Activated CD4-positive, alpha-beta T cell treated with anti-CD3 and anti-CD28 coated beads for 1 hour (primary cell): ENCODE data around the gene FBXO46.
"Not testable (repeated sequence)": the region's sequence is repeated elsewhere in the genome, so short reads cannot be mapped to it uniquely, and the experiment has no call there.

Source experiments
- DNase-seq: peaks from one replicate; pipeline ENCODE4 v3.0.0-alpha.2; 2020

The FBXO46 gene

DNA sequence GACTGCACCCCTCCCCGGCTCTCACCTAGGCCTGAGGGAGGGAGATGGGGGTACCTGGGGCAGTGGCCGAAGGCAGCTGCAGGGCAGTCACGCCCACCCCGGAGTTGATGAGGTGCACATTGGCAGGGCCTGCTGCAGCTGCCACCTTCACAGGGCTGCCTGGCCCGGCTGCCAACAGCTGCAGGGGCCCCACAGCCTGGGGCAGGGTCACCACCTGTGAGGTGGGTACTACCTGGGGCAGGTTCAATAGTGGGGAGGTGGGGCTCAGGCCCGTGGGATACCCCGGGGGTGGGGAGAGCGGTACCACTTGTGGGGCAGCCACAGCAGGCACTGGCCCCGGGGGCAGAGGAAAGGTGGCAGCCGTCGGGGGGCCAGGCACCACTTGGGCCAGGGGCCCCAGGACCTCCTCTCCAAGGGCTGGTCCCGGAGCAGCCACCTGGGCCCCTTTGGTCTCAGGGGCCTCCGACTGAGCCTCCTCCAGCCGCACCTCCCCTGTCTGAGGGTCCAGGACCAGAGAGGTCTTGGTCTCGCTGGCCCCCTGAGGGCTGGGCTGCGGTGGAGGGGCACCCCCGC lies 35.7 kb upstream of the FBXO46 start:
- no peak for DNase-seq

DNA sequence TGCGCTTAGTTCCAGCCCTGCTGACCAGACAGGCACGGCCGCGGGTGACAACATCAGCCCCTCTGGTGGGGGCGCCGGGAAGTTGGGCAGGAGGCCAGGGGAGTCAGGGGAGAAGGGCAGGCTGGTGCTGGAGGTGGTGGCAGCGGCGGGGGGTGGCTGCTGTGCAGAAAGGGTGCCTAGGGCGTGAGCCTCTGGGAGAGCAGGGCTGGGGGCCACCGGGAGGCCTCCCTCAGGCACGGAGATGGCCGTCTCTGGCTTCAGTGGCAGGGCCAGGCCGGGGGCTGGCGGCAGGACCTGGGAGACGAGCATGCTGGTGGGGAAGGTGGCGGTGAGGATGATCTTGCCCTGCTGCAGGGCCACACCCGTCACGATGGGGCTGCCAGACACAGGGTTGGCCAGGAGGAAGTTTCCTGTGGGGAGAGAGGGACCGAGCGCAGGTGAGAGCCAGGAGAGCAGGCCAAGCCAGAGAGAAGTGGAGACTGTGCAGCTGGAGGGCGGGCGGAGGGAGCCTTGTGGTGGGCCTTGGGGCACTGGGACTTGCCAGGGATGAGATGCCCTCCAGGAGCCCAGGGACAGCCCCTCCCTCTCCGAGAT lies 35.1 kb upstream of the FBXO46 start:
- no peak for DNase-seq

DNA sequence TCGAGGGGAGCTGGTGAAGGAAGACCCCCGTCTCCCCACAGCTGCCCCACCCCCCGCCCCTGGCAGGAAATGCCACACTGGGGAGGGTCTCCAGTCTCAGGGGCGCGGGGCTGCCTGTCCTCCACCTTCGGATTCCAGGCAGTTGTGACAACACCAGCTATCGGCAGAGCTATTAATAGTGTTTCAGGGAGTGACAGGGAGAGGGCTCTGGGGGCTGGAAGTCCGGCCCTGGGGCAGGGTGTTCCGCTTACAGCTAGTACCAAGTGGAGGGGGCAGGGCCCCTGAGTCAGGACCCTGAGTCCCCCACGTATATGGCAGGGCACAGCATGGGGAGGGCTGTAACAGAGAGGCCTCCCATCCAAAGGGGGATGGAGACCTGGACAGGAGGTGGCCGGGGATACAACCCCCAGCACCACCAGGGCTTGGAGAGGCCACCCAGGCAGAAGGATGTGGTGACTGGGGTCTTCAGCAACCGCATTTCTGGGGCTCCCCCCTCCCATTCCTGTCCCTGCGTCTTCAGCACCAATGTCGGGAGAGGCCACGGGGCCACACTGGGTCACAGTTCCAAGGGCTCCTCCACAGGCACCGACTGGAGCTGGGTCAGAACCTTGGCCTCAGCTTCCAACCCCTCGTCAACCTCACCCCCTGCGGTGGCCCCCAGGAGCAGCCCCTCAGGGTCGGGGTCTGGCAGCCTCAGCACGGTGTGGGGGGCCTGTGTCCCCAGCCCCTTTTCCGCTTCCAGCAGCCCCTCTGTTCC lies 34.4 kb upstream of the FBXO46 start:
- no peak for DNase-seq

DNA sequence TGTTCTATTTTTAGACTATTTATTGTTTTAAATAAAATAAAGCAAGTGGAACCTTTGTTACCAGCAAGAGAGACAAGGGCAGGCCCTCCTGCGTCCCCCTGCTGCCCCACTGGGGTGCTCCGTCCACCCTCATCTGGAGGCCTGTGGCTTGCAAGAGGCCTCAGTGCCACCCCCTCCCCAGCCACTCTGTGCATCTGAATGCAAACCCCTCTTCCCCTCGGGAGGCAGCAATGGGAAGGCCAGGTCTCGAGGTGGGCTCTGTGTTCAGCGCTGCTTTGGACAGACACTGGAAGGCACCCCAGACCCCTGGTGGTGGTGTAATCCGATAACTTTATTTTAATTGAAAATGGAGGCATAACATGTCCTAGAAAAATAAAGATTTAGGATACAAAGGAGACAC lies 33.8 kb upstream of the FBXO46 start:
- DNase-seq: no peak

DNA sequence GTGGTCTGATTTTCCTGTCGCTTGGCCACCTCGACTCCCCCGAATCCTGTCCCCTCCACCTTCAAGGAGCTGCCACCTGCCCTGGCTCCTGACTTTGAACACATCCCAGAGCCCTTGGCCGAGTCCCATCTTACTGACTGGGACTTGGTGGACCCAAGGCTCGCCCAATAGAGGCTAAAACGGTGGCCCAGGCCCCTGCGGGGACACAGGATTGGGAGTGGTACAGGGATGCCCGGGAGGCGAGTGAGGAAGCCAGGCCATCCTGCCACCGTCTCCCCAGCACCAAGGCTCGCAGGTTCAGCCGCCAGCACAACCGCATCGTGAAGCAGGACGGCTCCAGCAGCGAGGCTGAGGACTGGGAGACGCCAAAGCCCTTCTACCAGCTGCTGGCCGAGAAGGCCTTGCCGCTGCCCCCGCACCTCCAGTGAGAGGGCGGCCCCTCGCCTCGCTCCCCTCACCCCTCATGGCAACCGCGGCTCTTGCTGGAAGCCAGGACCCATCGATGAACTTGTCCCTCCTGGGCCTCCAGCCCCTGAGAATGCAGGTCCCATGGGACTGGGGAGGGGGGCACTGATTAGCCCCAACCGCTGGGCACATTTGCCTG lies 33.1 kb upstream of the FBXO46 start:
- DNase-seq: no peak

DNA sequence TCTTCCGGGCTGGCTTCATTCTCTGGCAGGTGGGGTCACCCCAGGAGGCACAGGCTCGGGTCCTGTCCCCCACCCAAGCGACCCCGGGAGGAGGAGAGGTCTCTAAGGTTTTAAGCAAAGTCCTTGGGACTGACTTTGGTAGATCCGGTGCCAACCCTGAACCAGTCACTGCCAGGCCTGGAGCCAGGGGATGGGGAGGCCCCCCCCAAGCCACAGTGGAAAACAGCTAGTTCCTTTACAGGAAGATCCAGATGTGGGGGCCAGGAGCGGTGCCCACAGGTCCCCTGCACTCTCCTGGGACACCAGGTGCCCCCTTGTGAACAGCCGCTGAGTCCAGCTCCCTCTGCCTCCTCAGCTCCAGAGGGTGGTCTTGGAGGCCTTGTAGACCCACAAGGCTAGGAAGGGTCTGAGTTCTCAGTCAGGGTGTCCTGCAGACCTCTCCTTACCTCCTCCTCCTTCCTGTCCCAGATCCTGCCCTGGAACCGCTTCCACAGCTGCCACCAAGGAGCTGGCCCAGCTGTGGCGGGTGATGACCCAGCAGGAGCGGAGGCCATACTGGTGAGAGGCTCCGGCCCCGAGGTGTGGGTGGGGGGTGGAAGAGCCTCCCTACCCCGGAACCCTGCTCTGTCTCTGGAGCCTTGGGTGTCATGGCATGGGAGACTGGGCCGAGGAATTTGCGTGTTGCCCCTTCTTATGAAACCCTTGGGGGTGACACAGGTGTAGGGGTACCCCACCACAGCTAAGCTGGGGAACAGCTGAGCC lies 32.4 kb upstream of the FBXO46 start:
- no peak for DNase-seq

DNA sequence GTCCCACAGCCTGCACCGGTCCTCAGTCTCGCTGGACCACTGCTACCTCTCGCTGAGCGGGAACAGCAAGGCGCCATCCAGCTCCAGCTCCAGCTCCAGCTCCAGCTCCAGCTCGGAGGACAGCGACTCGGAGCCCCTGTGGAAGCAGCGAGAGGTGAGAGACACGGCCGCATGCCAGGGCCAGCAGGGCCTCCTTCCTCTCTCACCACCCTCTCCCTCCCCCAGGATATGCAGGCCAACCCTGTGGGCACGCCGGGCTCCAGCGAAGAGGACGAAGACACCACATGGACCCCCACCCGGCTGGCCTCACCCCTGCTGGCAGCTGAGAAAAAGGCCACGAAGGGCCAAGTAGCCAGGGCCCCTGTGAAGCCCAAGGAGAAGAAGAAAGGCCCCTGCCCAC lies 31.0 kb upstream of the FBXO46 start:
- DNase-seq: no peak

DNA sequence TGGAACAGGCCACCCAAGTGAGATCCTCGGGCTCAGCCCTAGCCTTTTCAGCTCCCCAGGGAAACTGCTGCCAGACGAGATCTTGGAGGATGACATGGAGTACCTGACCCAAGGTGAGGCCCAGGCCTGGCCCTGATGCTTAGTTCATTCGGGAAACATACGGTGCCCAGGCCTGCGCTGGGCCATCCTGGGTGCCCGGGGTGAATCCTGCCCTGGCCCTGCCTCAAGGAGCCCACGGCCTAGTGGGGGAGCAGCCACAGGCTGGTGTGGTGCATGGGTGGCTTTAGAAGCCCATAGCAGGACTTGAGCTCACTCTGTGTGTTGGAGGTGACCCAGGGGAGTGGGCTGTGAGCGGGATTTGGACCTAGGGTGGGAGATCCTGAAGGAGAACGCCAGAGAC lies 28.2 kb upstream of the FBXO46 start:
- no peak for DNase-seq

DNA sequence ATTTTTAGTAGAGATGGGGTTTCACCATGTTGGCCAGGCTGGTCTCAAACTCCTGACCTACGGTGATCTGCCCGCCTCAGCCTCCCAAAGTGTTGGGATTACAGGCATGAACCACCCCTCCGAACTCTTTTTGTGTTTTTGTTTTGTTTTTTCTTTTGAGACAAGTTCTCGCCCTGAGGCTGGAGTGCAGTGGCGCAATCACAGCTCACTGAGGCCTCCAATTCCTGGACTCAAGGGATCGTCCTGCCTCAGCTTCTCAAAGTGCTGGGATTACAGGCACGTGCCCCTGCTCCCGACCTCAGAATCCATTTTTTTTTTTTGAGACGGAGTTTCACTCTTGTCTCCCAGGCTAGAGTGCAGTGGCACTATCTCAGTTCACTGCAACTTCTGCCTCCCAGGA lies 27.0 kb upstream of the FBXO46 start:
- no peak for DNase-seq

DNA sequence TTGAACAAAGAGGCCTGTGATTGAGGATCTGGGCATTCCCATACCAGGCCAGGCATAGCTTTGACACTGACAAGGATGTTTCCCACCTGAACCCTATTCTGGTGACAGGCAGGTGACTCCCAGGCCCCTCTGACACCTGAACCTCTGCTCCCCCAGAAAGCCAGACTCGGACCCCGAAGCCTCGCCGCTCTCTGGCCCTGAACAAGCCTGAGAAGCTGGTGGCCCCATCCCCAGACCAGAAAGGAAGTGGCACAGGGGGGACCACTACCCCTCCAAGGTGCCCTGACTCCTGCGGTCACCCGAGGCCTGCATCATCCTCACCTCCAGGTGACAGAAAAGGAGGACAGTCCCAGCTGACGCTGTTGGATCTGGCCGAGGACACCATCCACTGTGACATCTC lies 23.6 kb upstream of the FBXO46 start:
- DNase-seq: no peak

DNA sequence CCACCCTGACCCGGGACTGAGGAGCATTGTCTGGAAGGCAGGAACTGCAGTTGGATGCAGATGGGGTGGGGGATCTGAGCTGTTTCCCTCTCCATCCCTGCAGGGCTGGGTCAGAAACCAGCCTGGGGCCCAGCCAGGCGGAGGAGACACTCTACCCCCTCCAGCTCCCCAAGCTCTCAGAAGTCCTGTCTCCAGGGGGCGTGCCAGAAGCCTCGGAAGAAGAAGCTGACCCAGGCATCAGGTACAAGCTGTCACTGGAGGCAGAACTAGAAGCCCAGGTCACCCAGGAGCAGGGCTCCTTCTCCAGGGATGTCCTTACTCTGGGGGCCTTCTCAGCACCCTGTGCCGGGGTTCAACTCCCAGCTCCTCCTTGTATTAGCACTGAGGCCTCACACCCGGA lies 22.9 kb upstream of the FBXO46 start:
- DNase-seq: no peak

DNA sequence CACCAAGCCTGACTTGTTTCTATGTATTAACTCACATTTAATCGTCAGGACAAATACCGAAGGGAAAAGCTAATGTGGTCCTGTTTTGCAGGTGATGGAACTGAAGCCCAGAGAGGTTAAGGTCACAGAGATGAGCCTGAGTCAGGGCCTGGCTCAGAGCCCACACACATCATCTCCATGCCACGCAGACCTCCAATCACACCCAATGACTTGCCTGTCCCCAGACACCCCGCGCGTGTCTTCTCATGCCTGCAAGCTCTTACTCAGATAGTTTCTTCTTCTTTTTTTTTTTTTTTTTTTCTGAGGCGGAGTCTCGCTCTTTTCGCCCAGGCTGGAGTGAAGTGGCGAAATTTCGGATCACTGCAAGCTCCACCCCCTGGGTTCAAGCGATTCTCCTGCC lies 21.9 kb upstream of the FBXO46 start:
- DNase-seq: no peak

DNA sequence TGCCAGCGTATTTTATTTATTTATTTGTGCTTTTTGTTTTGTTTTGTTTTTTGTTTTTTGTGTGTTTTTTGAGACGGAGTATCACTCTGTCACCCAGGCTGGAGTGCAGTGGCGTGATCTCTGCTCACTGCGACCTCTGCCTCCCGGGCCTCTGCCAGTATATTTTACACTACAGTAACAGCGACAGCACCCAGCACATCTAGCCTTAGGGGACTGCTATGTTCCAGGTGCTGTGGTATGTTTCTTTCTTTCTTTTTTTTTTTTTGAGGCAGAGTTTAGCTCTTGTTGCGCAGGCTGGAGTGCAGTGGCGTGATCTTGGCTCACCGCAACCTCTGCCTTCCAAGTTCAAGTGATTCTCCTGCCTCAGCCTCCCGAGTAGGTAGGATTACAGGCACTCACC lies 20.8 kb upstream of the FBXO46 start:
- DNase-seq: not testable (repeated sequence)

DNA sequence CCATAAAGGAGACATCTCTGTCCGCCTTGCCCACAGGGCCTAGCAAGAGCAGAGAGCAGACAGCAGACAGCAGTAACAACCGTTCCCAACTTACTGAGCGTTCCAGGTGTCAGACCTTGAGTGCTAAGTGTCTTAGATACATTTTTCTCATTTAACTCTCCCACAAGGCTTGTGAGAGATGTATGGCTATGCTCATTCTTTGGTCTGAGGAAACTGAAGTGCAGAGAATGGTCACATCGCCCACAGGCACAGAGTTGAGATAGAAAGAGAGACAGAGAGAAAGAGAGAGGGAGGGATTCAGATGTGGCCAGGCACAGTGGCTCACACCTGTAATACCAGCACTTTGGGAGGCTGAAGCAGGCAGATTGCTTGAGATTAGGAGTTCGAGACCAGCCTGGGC lies 16.8 kb upstream of the FBXO46 start:
- DNase-seq: no peak

DNA sequence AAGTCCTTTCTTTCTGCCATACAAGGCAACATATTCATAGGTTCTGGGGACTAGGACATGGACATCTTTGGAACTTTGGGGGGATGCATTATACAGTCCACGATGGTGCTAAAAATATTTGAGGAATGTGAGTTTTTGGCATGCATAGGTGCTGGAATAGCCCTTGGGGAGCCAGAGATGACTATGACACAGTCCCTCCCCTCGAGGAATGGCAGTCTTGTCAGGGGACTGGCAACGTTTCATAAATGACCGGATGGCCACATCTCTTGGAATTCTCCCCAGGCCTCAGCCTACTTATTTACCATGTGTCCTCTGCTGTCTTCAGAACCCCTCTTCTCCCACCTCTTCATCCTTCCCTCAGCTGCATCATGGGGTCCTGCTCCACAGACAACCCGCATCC lies 16.2 kb upstream of the FBXO46 start:
- DNase-seq: no peak

DNA sequence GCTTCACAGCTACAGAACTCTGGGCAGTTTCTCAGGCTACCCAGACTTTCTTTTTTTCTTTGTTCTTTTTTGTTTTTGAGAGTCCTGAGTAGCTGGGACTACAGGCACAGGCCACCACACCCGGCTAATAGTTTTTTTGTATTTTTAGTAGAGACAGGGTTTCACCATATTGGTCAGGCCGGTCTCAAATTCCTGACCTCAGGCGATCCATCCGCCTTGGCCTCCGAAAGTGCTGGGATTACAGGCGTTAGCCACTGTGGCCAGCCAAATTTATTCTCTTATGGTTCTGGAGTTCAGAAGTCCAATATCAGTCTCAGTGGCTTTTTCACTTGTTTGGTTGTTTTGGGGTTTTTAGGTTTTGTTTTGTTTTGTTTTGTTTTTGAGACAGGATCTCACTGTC lies 14.9 kb upstream of the FBXO46 start:
- DNase-seq: no peak

DNA sequence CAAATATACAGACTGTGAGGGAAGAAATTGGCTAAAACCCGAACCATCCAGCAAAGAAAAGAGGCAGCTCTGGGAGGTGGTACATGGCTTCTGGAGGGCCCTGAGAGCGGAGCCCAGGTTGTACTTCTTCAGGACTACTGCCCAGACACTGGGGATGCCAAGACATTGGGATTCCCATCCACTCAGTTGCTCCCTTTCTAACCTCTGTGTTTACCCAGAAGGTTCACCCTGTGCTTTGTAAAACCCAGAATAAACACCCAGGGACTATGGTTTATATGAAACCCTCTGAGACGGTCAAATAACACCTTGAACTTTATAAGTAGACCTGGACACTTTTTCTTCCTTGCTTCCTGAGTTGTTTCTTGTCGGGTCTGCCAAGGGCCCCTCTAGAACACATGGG lies 12.3 kb upstream of the FBXO46 start:
- no peak for DNase-seq

DNA sequence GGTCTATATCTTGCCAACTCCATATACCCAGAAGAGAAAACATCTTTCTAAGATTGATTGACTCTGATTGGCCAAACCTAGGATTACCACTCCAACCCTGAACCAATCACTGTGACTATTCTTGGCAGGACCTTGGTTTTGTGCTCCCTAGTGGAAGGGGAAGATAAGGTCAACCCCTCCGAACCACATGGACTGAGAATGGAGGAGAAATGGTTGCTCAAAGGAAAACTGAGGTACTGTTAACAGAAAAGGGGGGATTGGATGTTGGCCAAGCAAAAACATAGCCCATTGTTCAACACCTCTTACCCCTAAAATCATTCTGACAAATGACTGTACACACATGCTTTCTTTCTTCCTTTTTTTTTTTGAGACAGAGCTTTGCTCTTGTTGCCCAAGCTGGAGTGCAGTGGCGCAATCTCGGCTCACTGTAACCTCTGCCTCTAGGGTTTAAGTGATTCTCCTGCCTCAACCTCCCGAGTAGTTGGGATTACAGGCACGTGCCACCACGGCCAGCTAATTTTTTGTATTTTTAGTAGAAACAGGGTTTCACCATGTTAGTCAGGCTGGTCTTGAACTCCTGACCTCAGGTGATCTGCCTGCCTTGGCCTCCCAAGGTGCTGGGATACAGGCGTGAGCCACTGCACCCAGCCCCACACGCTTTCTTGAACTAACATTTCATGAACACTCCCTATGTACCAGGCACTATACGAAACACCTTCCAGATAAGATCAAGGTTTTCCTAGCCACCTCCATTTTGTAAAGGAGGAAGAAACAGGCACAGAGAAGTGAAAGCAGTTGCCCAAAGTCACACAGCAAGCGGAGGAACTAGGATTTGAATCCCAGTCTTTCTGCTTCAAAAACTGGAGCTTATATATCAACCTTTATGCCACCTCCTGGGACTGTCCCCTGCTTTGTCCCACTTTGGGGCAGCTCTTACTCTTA lies 9.1 kb upstream of the FBXO46 start:
- DNase-seq: no peak

DNA sequence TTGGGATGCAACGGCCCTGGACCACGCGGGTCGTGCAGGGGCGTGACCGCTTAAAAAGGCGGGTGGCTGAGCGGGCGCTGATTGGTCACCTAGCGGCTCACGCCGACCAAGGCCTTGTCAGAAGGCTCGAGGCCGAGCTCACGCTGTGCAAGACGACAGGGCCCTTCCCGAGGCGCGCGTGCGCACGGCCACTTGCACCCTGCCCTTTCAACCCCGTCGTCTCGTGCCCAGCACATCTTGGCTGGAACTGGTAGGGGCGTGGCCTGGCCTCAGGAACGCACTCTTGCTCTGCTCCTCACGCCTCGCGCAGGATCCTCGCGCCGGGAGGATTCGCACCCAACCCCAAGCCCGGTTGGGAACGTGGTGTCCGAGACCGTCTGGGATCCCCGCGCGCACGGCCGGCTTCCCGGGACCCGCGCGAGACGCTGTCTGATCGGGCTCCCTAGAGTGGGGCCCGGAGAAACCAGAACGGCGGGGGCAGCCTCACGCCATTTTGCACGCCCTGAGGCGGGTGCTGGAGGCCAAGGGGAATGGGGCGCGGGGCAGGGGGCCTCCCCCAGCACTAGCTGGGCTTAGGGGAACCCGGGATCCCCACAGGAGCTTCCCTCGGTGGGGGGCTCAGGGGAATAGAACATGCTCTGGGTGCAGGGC lies 2.6 kb upstream of the FBXO46 start, which contains the start of gene MEIOSIN:
Gene MEIOSIN, plus strand, starts transcription at position 280 of the 651 bp plus-strand sequence. CDS start 1,938 bp downstream, outside the sequence.
- DNase-seq: no peak

DNA sequence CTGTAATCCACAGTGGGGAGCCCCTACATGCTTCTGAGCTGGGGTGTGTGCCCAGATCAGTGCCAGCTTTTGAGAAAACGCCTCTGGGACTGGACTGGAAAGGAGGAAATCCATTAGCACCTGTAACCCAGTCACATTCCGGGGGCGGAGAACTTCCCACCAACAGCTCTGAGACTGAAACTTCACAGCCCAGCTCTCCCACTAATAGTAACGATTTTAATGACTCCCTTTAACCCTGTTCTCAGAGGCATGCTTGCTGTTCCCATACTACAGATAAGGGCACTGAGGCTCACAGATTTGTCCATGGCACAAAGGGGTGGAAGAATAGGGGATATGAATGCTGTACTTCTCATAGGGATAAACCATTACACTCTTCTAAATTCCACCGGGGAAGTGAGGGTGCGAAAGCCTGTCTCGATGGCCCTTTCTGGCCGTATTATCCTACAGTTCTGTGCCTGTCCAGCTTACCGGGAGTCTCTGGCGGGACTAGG lies 851 bp downstream of the FBXO46 start:
- no peak for DNase-seq

DNA sequence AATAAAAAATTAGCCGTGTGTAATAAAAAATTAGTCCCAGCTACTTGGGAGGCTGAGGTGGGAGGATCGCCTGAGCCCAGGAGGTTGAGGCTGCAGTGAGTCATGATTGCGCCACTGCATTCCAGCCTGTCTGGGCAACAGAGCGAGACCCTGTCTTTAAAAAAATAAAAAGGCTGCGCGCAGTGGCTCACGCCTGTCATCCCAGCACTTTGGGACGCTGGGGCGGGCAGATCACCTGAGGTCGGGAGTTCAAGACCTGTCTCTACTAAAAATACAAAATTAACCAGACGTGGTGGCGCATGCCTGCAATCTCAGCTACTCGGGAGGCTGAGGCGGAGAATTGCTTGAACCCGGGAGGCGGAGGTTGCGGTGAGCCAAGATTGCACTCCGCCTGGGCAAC lies 2.0 kb downstream of the FBXO46 start:
- not testable (repeated sequence) for DNase-seq
